Astrocyte (in vitro differentiated cells and primary cell): Measurements from ENCODE around the gene SEC22C.

Source experiments
- EZH2 ChIP-seq: IDR thresholded peaks from 2 replicates; pipeline ENCODE4 v1.6.1; 2012; ENCODE audit warnings: mild to moderate bottlenecking, low read length, inconsistent platforms; ENCODE audit not compliant: insufficient read depth
- TF ChIP-seq, protein P1 (sequence below): IDR thresholded peaks from 2 replicates; pipeline ENCODE4 v1.5.1; 2011; ENCODE audit warnings: low read depth, mild to moderate bottlenecking, inconsistent platforms, low read length, moderate library complexity; ENCODE audit not compliant: insufficient read depth

- TF ChIP-seq, protein P1, sequence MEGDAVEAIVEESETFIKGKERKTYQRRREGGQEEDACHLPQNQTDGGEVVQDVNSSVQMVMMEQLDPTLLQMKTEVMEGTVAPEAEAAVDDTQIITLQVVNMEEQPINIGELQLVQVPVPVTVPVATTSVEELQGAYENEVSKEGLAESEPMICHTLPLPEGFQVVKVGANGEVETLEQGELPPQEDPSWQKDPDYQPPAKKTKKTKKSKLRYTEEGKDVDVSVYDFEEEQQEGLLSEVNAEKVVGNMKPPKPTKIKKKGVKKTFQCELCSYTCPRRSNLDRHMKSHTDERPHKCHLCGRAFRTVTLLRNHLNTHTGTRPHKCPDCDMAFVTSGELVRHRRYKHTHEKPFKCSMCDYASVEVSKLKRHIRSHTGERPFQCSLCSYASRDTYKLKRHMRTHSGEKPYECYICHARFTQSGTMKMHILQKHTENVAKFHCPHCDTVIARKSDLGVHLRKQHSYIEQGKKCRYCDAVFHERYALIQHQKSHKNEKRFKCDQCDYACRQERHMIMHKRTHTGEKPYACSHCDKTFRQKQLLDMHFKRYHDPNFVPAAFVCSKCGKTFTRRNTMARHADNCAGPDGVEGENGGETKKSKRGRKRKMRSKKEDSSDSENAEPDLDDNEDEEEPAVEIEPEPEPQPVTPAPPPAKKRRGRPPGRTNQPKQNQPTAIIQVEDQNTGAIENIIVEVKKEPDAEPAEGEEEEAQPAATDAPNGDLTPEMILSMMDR, result no peak
- no peak for TF ChIP-seq EZH2
Measured at GRCh38 chr3:42589382-42590109, 7.8 kb upstream of the SEC22C start.
